Measurements from ENCODE around the gene UHRF1. TPM values are rescaled to one million over a fixed set of nuclear protein-coding genes. Genes with fewer than 3 reads are reported as not detected.
A peak's percentile ranks its signal among the peaks of the same experiment; 100 is the strongest.

Gene UHRF1
- total and polyA plus RNA-seq, 2 of the 13 experiments (the other 11 are each of a cell fraction or from before 2014, with no cell fraction given), result 6.8 to 78.4 TPM

DNA sequence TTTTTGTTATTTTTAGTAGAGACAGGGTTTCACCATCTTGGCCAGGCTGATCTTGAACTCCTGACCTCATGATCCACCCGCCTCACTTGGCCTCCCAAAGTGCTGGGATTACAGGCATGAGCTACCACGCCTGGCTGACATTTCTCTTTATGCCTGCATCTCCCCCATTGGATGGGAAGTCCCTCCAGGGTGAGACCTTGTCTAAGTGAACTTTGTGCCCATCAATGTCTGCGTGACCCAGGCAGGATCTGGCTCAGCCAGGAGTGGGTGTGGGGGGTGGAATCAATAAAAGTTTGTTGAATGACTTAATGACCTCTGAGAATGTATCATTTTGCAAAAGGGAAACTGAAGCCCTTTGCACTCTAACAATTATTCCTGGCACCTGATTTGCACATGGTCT is 4.8 kb upstream of the UHRF1 start (continued):
- TF ChIP-seq, protein P1, sequence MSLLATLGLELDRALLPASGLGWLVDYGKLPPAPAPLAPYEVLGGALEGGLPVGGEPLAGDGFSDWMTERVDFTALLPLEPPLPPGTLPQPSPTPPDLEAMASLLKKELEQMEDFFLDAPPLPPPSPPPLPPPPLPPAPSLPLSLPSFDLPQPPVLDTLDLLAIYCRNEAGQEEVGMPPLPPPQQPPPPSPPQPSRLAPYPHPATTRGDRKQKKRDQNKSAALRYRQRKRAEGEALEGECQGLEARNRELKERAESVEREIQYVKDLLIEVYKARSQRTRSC (CRISPR knock-in tag; IDR thresholded peaks at IDR 0.05; ENCODE audit: low read depth), result no peak
- TF ChIP-seq SRY (CRISPR knock-in tag; IDR thresholded peaks at IDR 0.05) (no peak), GATAD2A (CRISPR knock-in tag; IDR thresholded peaks at IDR 0.05) (peak; percentile 85), ZNF350 (CRISPR knock-in tag; IDR thresholded peaks at IDR 0.05; ENCODE audit: borderline replicate concordance, low read depth) (0 out of 2 replicates have a peak, but pooled peaks have one; percentile 27), ZMYM3 (CRISPR knock-in tag; IDR thresholded peaks at IDR 0.05) (peak; percentile 99), FIP1L1 (IDR thresholded peaks at IDR 0.05; ENCODE audit: borderline replicate concordance, insufficient read depth, low read depth, low read length) (no peak), REXO4 (CRISPR knock-in tag; IDR thresholded peaks at IDR 0.05; ENCODE audit: borderline replicate concordance) (no peak), HOXA9 (CRISPR knock-in tag; IDR thresholded peaks at IDR 0.05; ENCODE audit: borderline replicate concordance) (no peak), ZNF446 (CRISPR knock-in tag; IDR thresholded peaks at IDR 0.05) (no peak), CCDC6 (CRISPR knock-in tag; IDR thresholded peaks at IDR 0.05) (no peak), CBFB (CRISPR knock-in tag; IDR thresholded peaks at IDR 0.05) (no peak), MIER2 (CRISPR knock-in tag; IDR thresholded peaks at IDR 0.05) (no peak), ZNF619 (CRISPR knock-in tag; IDR thresholded peaks at IDR 0.05) (no peak), ATF7 (IDR thresholded peaks at IDR 0.05) (no peak), ATF7 (CRISPR knock-in tag; IDR thresholded peaks at IDR 0.05) (no peak), KLF6 (CRISPR knock-in tag; IDR thresholded peaks at IDR 0.05) (no peak), DNMT3B (CRISPR knock-in tag; conservative IDR thresholded peaks at IDR 0.05) (no peak), ZNF766 (CRISPR knock-in tag; IDR thresholded peaks at IDR 0.05; ENCODE audit: borderline replicate concordance) (no peak), ZMYM4 (CRISPR knock-in tag; IDR thresholded peaks at IDR 0.05) (0 out of 2 replicates have a peak, but pooled peaks have one; percentile 32), JUN (CRISPR knock-in tag; IDR thresholded peaks at IDR 0.05) (0 out of 2 replicates have a peak, but pooled peaks have one; percentile 37), RXRA (CRISPR knock-in tag; IDR thresholded peaks at IDR 0.05) (peak; percentile 60; the same call in 1 of the 2 replicates), MAZ (IDR thresholded peaks at IDR 0.05; ENCODE audit: borderline replicate concordance, low read depth, low read length) (no peak), MAZ (CRISPR knock-in tag; IDR thresholded peaks at IDR 0.05; ENCODE audit: low read depth) (no peak), ZSCAN20 (CRISPR knock-in tag; IDR thresholded peaks at IDR 0.05; ENCODE audit: borderline replicate concordance) (no peak)
- TF ChIP-seq, protein P2, sequence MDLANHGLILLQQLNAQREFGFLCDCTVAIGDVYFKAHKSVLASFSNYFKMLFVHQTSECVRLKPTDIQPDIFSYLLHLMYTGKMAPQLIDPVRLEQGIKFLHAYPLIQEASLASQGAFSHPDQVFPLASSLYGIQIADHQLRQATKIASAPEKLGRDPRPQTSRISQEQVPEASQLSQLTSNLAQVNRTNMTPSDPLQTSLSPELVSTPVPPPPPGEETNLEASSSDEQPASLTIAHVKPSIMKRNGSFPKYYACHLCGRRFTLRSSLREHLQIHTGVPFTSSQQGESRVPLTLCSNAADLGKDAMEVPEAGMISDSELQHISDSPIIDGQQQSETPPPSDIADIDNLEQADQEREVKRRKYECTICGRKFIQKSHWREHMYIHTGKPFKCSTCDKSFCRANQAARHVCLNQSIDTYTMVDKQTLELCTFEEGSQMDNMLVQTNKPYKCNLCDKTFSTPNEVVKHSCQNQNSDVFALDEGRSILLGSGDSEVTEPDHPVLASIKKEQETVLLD (CRISPR knock-in tag; IDR thresholded peaks at IDR 0.05; ENCODE audit: low read depth), result no peak
- TF ChIP-seq, protein P3, sequence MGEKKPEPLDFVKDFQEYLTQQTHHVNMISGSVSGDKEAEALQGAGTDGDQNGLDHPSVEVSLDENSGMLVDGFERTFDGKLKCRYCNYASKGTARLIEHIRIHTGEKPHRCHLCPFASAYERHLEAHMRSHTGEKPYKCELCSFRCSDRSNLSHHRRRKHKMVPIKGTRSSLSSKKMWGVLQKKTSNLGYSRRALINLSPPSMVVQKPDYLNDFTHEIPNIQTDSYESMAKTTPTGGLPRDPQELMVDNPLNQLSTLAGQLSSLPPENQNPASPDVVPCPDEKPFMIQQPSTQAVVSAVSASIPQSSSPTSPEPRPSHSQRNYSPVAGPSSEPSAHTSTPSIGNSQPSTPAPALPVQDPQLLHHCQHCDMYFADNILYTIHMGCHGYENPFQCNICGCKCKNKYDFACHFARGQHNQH (CRISPR knock-in tag; IDR thresholded peaks at IDR 0.05), result no peak
- TF ChIP-seq, protein P4, sequence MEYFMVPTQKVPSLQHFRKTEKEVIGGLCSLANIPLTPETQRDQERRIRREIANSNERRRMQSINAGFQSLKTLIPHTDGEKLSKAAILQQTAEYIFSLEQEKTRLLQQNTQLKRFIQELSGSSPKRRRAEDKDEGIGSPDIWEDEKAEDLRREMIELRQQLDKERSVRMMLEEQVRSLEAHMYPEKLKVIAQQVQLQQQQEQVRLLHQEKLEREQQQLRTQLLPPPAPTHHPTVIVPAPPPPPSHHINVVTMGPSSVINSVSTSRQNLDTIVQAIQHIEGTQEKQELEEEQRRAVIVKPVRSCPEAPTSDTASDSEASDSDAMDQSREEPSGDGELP (IDR thresholded peaks at IDR 0.05; ENCODE audit: borderline replicate concordance, low read depth), result no peak
- TF ChIP-seq, protein P5, sequence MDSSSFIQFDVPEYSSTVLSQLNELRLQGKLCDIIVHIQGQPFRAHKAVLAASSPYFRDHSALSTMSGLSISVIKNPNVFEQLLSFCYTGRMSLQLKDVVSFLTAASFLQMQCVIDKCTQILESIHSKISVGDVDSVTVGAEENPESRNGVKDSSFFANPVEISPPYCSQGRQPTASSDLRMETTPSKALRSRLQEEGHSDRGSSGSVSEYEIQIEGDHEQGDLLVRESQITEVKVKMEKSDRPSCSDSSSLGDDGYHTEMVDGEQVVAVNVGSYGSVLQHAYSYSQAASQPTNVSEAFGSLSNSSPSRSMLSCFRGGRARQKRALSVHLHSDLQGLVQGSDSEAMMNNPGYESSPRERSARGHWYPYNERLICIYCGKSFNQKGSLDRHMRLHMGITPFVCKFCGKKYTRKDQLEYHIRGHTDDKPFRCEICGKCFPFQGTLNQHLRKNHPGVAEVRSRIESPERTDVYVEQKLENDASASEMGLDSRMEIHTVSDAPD (CRISPR knock-in tag; IDR thresholded peaks at IDR 0.05), result no peak
